Peyer's patch (tissue), 4 donors: ENCODE data around the gene BRINP1. TPM values are rescaled to one million over a fixed set of nuclear protein-coding genes. Genes with fewer than 3 reads are reported as not detected.

Source experiments
- DNase-seq, 3 donors: peaks; one replicate each; pipeline ENCODE4 v3.0.0-alpha.2; 2017 to 2019
- H3K27ac ChIP-seq, 4 donors: fragments of 200-600 bp; sonication (generic); one replicate each; pipeline ENCODE4 v1.5.1; 2016 to 2019
- H3K27me3 ChIP-seq, 2 donors: fragments of 200-600 bp; sonication (generic); one replicate each; pipeline ENCODE4 v1.5.1; 2019
- H3K36me3 ChIP-seq, 3 donors: fragments of 200-600 bp; sonication (generic); one replicate each; pipeline ENCODE4 v1.5.1; 2016 to 2019
- H3K4me1 ChIP-seq, 4 donors: fragments of 200-600 bp; sonication (generic); one replicate each; pipeline ENCODE4 v1.5.1; 2016 to 2019
- H3K4me3 ChIP-seq, 4 donors: fragments of 200-600 bp; sonication (generic); 1 replicate in 3 of 4; 2 replicates in 1 of 4; pipeline ENCODE4 v1.5.1; 2016 to 2019; ENCODE audit warnings: mild to moderate bottlenecking in 1 of 4
- H3K9me3 ChIP-seq, 4 donors: fragments of 200-600 bp; sonication (generic); one replicate each; pipeline ENCODE4 v1.5.1; 2016 to 2019; ENCODE audit warnings: mild to moderate bottlenecking in 1 of 4
- POLR2A ChIP-seq, 2 donors: fragments of 450-650 bp; IDR thresholded peaks; one replicate each; pipeline ENCODE4 v1.5.1; 2017; ENCODE audit warnings: antibody characterized with exemption in 2 of 2, mild to moderate bottlenecking in 2 of 2, moderate library complexity in 2 of 2
- total RNA-seq, 4 donors: library from RNA; depleted of rRNA; stranded (reverse); fragments of >200 nt; gene quantifications; one replicate each; pipeline ENCODE4 v1.1.0, GENCODE V29; 2016
- TF ChIP-seq, protein P1 (sequence below), 6 experiments: fragments of 450-650 bp in 4 of 6; fragments of 200-600 bp in 2 of 6; sonication (generic) in 1 of 6; IDR thresholded peaks; one replicate each; pipeline ENCODE4 v1.5.1; 2017 to 2019; ENCODE audit warnings: antibody characterized with exemption in 6 of 6, mild to moderate bottlenecking in 3 of 6, moderate library complexity in 1 of 6

Gene BRINP1
- total RNA-seq, 4 donors from 2014 or later = 0.47 TPM; not detected in 3

DNA sequence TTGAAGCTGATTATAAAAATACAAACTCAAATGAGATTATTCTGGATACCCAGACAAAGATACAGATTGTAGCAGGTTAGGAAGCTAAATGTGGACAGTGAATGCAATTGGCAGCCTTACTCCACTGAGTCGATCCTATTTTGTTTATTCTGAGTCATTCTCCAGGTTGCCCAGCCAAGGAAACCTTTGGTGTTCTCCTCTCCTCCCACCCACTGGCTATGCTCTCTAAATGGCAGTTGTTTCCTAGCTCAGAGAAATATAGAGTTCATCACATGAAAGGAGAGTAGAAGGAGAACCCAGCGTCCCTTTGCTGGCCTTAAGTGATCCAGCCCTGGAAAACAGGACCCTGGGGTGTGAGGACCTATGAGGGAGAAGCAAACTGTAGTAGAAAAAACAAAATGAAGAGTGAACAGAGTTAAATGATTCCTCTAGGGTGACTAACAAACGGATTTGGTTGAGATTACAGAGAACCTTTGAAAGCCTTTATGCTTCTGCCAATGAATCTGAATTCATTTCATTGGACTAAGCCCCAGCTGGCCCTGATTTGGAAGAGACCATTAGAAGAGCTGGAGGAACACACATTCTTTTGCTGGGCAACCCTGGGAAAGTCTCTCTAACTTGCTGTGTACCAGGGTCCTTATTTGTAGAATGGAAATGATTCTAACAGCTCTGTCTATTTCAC is 95.1 kb downstream of the BRINP1 start:
- no peaks in the 10 kb centered on the region for H3K9me3 ChIP-seq
- TF ChIP-seq, protein P1, sequence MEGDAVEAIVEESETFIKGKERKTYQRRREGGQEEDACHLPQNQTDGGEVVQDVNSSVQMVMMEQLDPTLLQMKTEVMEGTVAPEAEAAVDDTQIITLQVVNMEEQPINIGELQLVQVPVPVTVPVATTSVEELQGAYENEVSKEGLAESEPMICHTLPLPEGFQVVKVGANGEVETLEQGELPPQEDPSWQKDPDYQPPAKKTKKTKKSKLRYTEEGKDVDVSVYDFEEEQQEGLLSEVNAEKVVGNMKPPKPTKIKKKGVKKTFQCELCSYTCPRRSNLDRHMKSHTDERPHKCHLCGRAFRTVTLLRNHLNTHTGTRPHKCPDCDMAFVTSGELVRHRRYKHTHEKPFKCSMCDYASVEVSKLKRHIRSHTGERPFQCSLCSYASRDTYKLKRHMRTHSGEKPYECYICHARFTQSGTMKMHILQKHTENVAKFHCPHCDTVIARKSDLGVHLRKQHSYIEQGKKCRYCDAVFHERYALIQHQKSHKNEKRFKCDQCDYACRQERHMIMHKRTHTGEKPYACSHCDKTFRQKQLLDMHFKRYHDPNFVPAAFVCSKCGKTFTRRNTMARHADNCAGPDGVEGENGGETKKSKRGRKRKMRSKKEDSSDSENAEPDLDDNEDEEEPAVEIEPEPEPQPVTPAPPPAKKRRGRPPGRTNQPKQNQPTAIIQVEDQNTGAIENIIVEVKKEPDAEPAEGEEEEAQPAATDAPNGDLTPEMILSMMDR (IDR thresholded peaks at IDR 0.05) = no peak
- no peak for TF ChIP-seq POLR2A (IDR thresholded peaks at IDR 0.05)
- H3K36me3 ChIP-seq = no peaks in the 10 kb centered on the region
- no peaks in the 10 kb centered on the region for H3K27me3 ChIP-seq
- no peak overlapping the region for H3K27ac ChIP-seq
- no peak for DNase-seq
- no peaks in the 10 kb centered on the region for H3K4me1 ChIP-seq
- no peak overlapping the region for H3K4me3 ChIP-seq

DNA sequence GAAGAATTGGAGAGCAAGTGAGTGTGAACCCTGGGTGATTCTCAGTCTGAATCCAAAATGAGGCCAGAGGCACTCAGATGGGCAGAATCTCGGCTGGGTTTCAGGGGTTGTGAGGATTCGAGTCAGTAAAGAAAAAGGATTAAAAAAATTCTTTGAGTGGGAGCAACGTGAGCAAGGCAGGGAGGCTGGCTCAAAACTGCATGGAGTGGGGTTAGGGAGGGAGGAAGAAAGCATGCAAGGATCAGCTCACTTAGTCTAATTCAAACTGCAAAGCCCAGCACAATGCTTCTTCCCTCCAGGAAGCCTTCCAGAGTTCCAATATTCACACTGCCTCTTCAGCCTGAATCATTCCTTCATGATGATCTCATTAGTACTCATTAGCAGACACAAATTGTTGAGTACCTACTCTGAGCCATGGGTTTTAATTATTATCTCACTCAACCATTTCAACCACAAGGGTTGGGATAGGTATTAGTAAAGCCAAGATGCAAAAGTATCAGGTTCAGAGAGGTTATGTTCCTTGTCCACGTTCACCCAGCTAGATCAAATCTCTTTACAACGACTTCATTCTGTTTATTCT is 95.8 kb downstream of the BRINP1 start:
- DNase-seq = no peak
- Histone ChIP-seq H3K4me1 (no peaks in the 10 kb centered on the region), H3K4me3 (no peak overlapping the region), H3K9me3 (no peaks in the 10 kb centered on the region), H3K27me3 (no peaks in the 10 kb centered on the region), H3K36me3 (no peaks in the 10 kb centered on the region), H3K27ac (no peak overlapping the region)
- TF ChIP-seq, protein P1 (IDR thresholded peaks at IDR 0.05) = no peak
- no peak for TF ChIP-seq POLR2A (IDR thresholded peaks at IDR 0.05)

DNA sequence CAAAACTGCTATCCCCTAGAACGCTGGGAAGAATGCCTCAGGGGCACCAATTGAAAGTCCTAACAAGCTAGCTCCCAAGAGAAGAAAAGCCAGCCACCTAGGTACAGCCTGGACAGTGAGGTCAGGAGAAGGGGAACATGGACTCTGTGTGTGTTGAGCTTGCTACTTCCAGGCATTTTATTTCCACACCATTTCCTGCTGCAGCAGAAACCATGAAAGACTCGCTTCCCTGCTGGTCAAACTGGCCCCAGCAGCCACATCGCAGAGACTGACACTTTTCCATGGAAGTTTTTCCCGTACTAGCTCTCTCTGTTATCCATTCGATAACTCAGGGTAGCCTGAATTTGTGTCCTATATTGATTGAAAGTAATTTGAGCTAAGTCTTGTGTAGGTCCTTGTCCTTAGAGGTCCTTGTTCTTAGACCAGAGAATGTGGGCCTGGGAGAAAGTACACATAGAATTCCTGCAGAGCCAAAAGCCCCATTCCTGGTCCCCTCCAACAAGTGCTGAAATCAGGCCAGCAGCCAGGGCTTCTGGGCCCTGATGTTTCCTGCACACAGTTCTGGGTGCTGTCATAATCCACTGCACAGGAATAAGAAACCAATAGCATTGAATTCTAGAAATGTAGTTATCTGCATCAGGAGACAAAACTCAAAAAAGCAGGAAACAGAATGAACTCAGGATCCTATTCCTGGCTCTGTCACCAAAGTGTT is 96.6 kb downstream of the BRINP1 start:
- Histone ChIP-seq H3K27ac (no peak overlapping the region), H3K36me3 (no peaks in the 10 kb centered on the region), H3K9me3 (no peaks in the 10 kb centered on the region), H3K27me3 (no peaks in the 10 kb centered on the region), H3K4me1 (no peaks in the 10 kb centered on the region), H3K4me3 (no peak overlapping the region)
- TF ChIP-seq, protein P1 (IDR thresholded peaks at IDR 0.05) = no peak
- no peak for TF ChIP-seq POLR2A (IDR thresholded peaks at IDR 0.05)
- DNase-seq = no peak

DNA sequence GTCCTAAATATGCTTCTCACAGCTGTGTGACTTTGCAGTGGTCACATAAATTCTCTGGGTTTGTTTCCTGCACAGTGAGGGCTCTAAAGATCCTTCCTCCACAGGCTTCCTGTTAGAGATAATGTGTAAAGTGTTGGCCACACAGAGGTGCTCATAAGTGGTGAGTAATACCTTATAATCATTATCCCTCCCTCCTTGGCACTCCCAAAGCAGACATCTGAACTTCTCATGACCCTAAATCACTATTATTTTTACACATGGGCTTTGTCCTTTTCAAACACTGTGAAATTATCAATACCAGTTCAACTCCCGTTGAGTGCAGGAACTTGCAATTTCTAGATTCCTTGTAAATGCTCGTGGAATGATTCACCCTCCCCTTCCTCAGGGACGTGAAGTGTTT is 100.2 kb downstream of the BRINP1 start:
- Histone ChIP-seq H3K9me3 (no peaks in the 10 kb centered on the region), H3K4me1 (no peaks in the 10 kb centered on the region), H3K36me3 (no peaks in the 10 kb centered on the region), H3K27ac (no peak overlapping the region), H3K27me3 (no peaks in the 10 kb centered on the region), H3K4me3 (no peak overlapping the region)
- DNase-seq = no peak
- no peak for TF ChIP-seq POLR2A (IDR thresholded peaks at IDR 0.05)
- TF ChIP-seq, protein P1 (IDR thresholded peaks at IDR 0.05) = no peak

DNA sequence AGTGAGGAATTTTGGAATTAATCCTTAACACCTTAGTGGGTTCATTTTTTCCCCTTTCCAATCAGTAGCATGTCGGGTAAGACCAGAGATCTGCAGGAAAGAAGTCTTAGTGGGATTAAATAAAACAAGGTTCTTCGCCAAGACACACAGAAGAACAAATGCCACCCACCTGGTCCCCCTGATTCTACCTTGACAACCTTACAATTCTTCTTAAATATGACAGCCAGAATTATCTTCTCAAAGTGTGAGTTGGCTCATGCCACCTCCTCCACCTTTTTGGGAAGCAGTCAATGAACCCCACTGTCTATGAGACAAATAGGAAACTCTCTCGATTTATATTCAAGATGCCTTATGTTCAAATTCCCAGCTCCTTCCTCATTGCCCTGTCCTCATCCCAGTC is 105.1 kb downstream of the BRINP1 start:
- DNase-seq = no peak
- no peak overlapping the region for H3K4me3 ChIP-seq
- TF ChIP-seq, protein P1 (IDR thresholded peaks at IDR 0.05) = no peak
- no peak for TF ChIP-seq POLR2A (IDR thresholded peaks at IDR 0.05)

More for the DNA sequence above, 105.1 kb downstream of the BRINP1 start:
- Histone ChIP-seq H3K27ac (no peak overlapping the region), H3K36me3 (no peaks in the 10 kb centered on the region), H3K27me3 (no peaks in the 10 kb centered on the region), H3K9me3 (no peaks in the 10 kb centered on the region), H3K4me1 (no peaks in the 10 kb centered on the region)
